Neural cell (in vitro differentiated cells): ENCODE measurements around the gene THRAP3.

Experiments
- CTCF ChIP-seq: fragments of 450-650 bp; IDR thresholded peaks from 2 replicates; pipeline ENCODE4 v1.5.1; 2014; ENCODE audit warnings: antibody characterized with exemption, mild to moderate bottlenecking, moderate library complexity; ENCODE audit not compliant: poor library complexity, severe bottlenecking
- EP300 ChIP-seq: fragments of 450-650 bp; conservative IDR thresholded peaks from 2 replicates; pipeline ENCODE4 v1.6.1; 2014; ENCODE audit warnings: antibody characterized with exemption, mild to moderate bottlenecking, moderate library complexity; ENCODE audit not compliant: poor library complexity, severe bottlenecking
- EZH2 ChIP-seq: fragments of 200-600, 300-800 bp; shearing (Covaris generic), sonication (generic); IDR thresholded peaks from 2 replicates; pipeline ENCODE4 v1.6.1; 2014; ENCODE audit warnings: antibody characterized with exemption, low read length, borderline replicate concordance, mild to moderate bottlenecking; ENCODE audit not compliant: insufficient read depth, poor library complexity, severe bottlenecking
- MXI1 ChIP-seq: fragments of 450-650 bp; conservative IDR thresholded peaks from 2 replicates; pipeline ENCODE4 v1.6.1; 2014; ENCODE audit warnings: antibody characterized with exemption, mild to moderate bottlenecking; ENCODE audit not compliant: poor library complexity, severe bottlenecking
- RAD21 ChIP-seq: fragments of 450-650 bp; conservative IDR thresholded peaks from 2 replicates; pipeline ENCODE4 v1.6.1; 2014; ENCODE audit warnings: antibody characterized with exemption, mild to moderate bottlenecking, moderate library complexity
- SMC3 ChIP-seq: fragments of 450-650 bp; conservative IDR thresholded peaks from 2 replicates; pipeline ENCODE4 v1.6.1; 2014; ENCODE audit warnings: antibody characterized with exemption, mild to moderate bottlenecking, moderate library complexity; ENCODE audit not compliant: poor library complexity
- TF ChIP-seq, protein P1 (sequence below): IDR thresholded peaks from 2 replicates; pipeline ENCODE4 v1.6.1; 2012; ENCODE audit warnings: borderline replicate concordance

- TF ChIP-seq SMC3 (no peak), MXI1 (no peak), EP300 (no peak), RAD21 (no peak), CTCF (no peak), EZH2 (no peak)
- TF ChIP-seq, protein P1, sequence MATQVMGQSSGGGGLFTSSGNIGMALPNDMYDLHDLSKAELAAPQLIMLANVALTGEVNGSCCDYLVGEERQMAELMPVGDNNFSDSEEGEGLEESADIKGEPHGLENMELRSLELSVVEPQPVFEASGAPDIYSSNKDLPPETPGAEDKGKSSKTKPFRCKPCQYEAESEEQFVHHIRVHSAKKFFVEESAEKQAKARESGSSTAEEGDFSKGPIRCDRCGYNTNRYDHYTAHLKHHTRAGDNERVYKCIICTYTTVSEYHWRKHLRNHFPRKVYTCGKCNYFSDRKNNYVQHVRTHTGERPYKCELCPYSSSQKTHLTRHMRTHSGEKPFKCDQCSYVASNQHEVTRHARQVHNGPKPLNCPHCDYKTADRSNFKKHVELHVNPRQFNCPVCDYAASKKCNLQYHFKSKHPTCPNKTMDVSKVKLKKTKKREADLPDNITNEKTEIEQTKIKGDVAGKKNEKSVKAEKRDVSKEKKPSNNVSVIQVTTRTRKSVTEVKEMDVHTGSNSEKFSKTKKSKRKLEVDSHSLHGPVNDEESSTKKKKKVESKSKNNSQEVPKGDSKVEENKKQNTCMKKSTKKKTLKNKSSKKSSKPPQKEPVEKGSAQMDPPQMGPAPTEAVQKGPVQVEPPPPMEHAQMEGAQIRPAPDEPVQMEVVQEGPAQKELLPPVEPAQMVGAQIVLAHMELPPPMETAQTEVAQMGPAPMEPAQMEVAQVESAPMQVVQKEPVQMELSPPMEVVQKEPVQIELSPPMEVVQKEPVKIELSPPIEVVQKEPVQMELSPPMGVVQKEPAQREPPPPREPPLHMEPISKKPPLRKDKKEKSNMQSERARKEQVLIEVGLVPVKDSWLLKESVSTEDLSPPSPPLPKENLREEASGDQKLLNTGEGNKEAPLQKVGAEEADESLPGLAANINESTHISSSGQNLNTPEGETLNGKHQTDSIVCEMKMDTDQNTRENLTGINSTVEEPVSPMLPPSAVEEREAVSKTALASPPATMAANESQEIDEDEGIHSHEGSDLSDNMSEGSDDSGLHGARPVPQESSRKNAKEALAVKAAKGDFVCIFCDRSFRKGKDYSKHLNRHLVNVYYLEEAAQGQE = no peak
These were observed 19.8 kb upstream of the THRAP3 start for GRCh38 chr1:36204347-36204909.
